Thyroid gland (tissue), 4 donors: ENCODE data around the gene FOXO3.

Source experiments
- POLR2A ChIP-seq, 2 donors: fragments of 450-650 bp; IDR thresholded peaks; one replicate each; pipeline ENCODE4 v1.6.1; 2017; ENCODE audit warnings: antibody characterized with exemption in 2 of 2, mild to moderate bottlenecking in 2 of 2, moderate library complexity in 1 of 2
- TF ChIP-seq, protein P1 (sequence below), 6 experiments: fragments of 200-600 bp in 3 of 6; fragments of 450-650 bp in 3 of 6; sonication (generic) in 3 of 6; IDR thresholded peaks; one replicate each; pipeline ENCODE4 v1.5.1; 2016 to 2019; ENCODE audit warnings: antibody characterized with exemption in 6 of 6, mild to moderate bottlenecking in 2 of 6, inconsistent platforms in 1 of 6, moderate library complexity in 1 of 6

- no peak for TF ChIP-seq POLR2A (IDR thresholded peaks at IDR 0.05)
- TF ChIP-seq, protein P1, sequence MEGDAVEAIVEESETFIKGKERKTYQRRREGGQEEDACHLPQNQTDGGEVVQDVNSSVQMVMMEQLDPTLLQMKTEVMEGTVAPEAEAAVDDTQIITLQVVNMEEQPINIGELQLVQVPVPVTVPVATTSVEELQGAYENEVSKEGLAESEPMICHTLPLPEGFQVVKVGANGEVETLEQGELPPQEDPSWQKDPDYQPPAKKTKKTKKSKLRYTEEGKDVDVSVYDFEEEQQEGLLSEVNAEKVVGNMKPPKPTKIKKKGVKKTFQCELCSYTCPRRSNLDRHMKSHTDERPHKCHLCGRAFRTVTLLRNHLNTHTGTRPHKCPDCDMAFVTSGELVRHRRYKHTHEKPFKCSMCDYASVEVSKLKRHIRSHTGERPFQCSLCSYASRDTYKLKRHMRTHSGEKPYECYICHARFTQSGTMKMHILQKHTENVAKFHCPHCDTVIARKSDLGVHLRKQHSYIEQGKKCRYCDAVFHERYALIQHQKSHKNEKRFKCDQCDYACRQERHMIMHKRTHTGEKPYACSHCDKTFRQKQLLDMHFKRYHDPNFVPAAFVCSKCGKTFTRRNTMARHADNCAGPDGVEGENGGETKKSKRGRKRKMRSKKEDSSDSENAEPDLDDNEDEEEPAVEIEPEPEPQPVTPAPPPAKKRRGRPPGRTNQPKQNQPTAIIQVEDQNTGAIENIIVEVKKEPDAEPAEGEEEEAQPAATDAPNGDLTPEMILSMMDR (IDR thresholded peaks at IDR 0.05): no peak
Measured at GRCh38 chr6:108644252-108644651, 83.5 kb downstream of the FOXO3 start.
